ENCODE results near the gene MRRF. TPM values are rescaled to one million over a fixed set of nuclear protein-coding genes. Genes with fewer than 3 reads are reported as not detected.

MRRF gene
- total and polyA plus RNA-seq, 2 donors (not counting 3 experiments of a cell fraction or from before 2014, with no cell fraction given): 27.2 to 36.4 TPM

DNA sequence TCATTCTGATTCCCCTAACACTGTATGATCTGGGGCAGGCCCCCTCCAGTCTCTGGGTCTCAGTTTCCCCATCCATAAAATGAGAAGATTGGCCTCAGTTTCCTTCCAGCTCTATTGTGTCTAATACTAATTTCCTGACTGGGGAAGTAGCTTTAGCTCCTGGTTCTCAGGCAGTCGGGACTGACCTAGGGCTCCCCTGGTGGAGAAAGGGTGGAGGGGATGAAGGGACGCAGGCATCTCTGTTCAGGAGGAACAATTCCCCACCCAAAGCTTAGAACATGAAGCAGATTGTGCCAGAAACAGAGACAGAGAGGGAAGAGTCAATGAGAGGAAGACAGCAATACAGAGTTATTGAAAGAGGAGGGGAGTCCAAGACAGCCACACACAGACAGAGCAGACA, 91.9 kb downstream of the MRRF start:
- FAIRE-seq: no peak
- Histone ChIP-seq H2AFZ (ENCODE audit: low read depth, low read length) (no peak overlapping the region), H3K4me2 (ENCODE audit: insufficient read depth, low read length) (no peak overlapping the region), H3K4me3 (replicated peaks in 1 of 3; ENCODE audit: insufficient read depth in 1 of 3, low read depth in 1 of 3, low read length in 3 of 3) (no peak overlapping the region), H3K9me1 (replicated peaks; ENCODE audit: control insufficient read depth, extremely low read depth, insufficient read depth, low read length) (no peaks in the 10 kb centered on the region), H3K27me3 (ENCODE audit: control insufficient read depth in 2 of 2, insufficient read depth in 2 of 2, low read length in 2 of 2) (no peaks in the 10 kb centered on the region), H3K27ac (ENCODE audit: insufficient read depth, low read depth, low read length) (no peak overlapping the region), H4K20me1 (replicated peaks; ENCODE audit: control insufficient read depth, extremely low read depth, insufficient read depth, low read length) (no peaks in the 10 kb centered on the region), H3K9ac (replicated peaks; ENCODE audit: extremely low read depth, insufficient read depth, low read length) (no peak overlapping the region), H3K79me2 (ENCODE audit: control insufficient read depth, insufficient read depth, low read length) (no peaks in the 10 kb centered on the region), H3K9me3 (replicated peaks; ENCODE audit: control insufficient read depth, insufficient read depth, low read length) (no peaks in the 10 kb centered on the region), H3K36me3 (ENCODE audit: control insufficient read depth in 2 of 2, extremely low read depth in 1 of 2, insufficient read depth in 2 of 2, low read length in 2 of 2) (no peaks in the 10 kb centered on the region), H3K4me1 (ENCODE audit: control insufficient read depth, extremely low read depth, insufficient read depth, low read length) (no peaks in the 10 kb centered on the region)
- ChIA-PET CTCF (interaction anchor here (0.6 to 11.3 kb wide), 9 partner anchors 8 to 454 kb away, joined by 3 to 254 read pairs (median 6); partner anchors contain the start of gene PTGS1), POLR2A (no interaction called here)
- dilution Hi-C loops (cut with MboI; ENCODE audit: extremely low pct_ligation_motif_present, low sequenced_read_pairs): loop anchor here (25.0 kb wide), 1 partner anchor 244 kb away; no protein-coding TSS in a partner anchor
- no peak for TF ChIP-seq JUN (IDR thresholded peaks at IDR 0.05; ENCODE audit: borderline replicate concordance, insufficient read depth, insufficient read length, low read depth)
- TF ChIP-seq CTCF (IDR thresholded peaks at IDR 0.05; ENCODE audit: extremely low read depth in 1 of 2, insufficient read depth in 1 of 2, low read depth in 1 of 2, low read length in 2 of 2): peak; percentile 25 to 33
- BruUV-seq (replicated peaks): no TSS peak
- no peak for DNase-seq (ENCODE audit: low read depth, low spot score)
- intact Hi-C loops (cut with micrococcal nuclease): no loop called here

DNA sequence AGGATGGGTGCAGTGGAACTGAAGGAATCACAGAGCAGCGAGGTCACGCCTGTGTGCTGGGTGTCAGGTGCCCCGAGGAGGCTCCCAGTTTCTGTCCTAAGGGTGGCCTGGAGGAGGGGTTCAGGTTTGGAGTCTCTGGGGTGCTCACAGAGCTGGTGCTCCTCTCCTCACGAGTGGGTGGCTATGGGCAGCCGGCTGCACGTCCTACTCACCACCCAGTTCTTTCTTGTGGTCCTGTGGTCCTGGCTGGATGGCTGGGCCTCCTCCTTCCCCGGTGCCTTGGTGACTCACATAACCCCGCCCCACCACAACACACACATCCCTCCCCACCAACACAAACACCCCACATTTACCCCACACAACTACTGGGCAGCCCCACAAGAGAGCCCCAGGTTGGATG, 96.2 kb downstream of the MRRF start:
- TF ChIP-seq POLR2A (IDR thresholded peaks at IDR 0.05; ENCODE audit: low read depth, low read length) (no peak), POLR2AphosphoS5 (IDR thresholded peaks at IDR 0.05; ENCODE audit: insufficient read depth, low read depth, low read length) (no peak), EZH2 (IDR thresholded peaks at IDR 0.05; ENCODE audit: borderline replicate concordance, low read depth, low read length, severe bottlenecking) (no peak), CTCF (IDR thresholded peaks at IDR 0.05; ENCODE audit: extremely low read depth in 1 of 2, insufficient read depth in 1 of 2, low read depth in 1 of 2, low read length in 2 of 2) (no peak), MAX (IDR thresholded peaks at IDR 0.05; ENCODE audit: insufficient read depth, insufficient read length) (no peak), MYC (IDR thresholded peaks at IDR 0.05; ENCODE audit: low read depth, low read length) (no peak), GATA2 (IDR thresholded peaks at IDR 0.05; ENCODE audit: insufficient read depth, insufficient read length, low read depth, low read length) (no peak), FOS (IDR thresholded peaks at IDR 0.05; ENCODE audit: borderline replicate concordance, insufficient read depth, low read length) (no peak), JUN (IDR thresholded peaks at IDR 0.05; ENCODE audit: borderline replicate concordance, insufficient read depth, insufficient read length, low read depth) (no peak)
- CTCF ChIA-PET: interaction anchor here (1.1 kb wide), 1 partner anchor 450 kb away, joined by 3 read pairs; no protein-coding TSS in a partner anchor
- FAIRE-seq: no peak

More for the DNA sequence above, 96.2 kb downstream of the MRRF start:
- no peaks in the 10 kb centered on the region for H3K9me1 ChIP-seq (replicated peaks; ENCODE audit: control insufficient read depth, extremely low read depth, insufficient read depth, low read length)
- dilution Hi-C loops (cut with MboI; ENCODE audit: extremely low pct_ligation_motif_present, low sequenced_read_pairs): loop anchor here (25.0 kb wide), 1 partner anchor 249 kb away; no protein-coding TSS in a partner anchor
- H3K27me3 ChIP-seq (ENCODE audit: control insufficient read depth in 2 of 2, insufficient read depth in 2 of 2, low read length in 2 of 2): no peaks in the 10 kb centered on the region
- no peaks in the 10 kb centered on the region for H3K36me3 ChIP-seq (ENCODE audit: control insufficient read depth in 2 of 2, extremely low read depth in 1 of 2, insufficient read depth in 2 of 2, low read length in 2 of 2)
- POLR2A ChIA-PET: no interaction called here
- H3K9me3 ChIP-seq (replicated peaks; ENCODE audit: control insufficient read depth, insufficient read depth, low read length): no peaks in the 10 kb centered on the region
- H3K9ac ChIP-seq (replicated peaks; ENCODE audit: extremely low read depth, insufficient read depth, low read length): no peak overlapping the region
- no peak overlapping the region for H3K27ac ChIP-seq (ENCODE audit: insufficient read depth, low read depth, low read length)
- H3K4me1 ChIP-seq (ENCODE audit: control insufficient read depth, extremely low read depth, insufficient read depth, low read length): no peaks in the 10 kb centered on the region
- H3K79me2 ChIP-seq (ENCODE audit: control insufficient read depth, insufficient read depth, low read length): no peaks in the 10 kb centered on the region
- H3K4me2 ChIP-seq (ENCODE audit: insufficient read depth, low read length): no peak overlapping the region
- H4K20me1 ChIP-seq (replicated peaks; ENCODE audit: control insufficient read depth, extremely low read depth, insufficient read depth, low read length): no peaks in the 10 kb centered on the region
- no peak overlapping the region for H2AFZ ChIP-seq (ENCODE audit: low read depth, low read length)
- H3K4me3 ChIP-seq (replicated peaks in 1 of 3; ENCODE audit: insufficient read depth in 1 of 3, low read depth in 1 of 3, low read length in 3 of 3): no peak overlapping the region
- DNase-seq (ENCODE audit: low read depth, low spot score): no peak
- intact Hi-C loops (cut with micrococcal nuclease): no loop called here
- BruUV-seq (replicated peaks): no TSS peak

Data from endothelial cell of umbilical vein (primary cell).